ENCODE measurements around the gene GBP6.

GBP6 gene

DNA sequence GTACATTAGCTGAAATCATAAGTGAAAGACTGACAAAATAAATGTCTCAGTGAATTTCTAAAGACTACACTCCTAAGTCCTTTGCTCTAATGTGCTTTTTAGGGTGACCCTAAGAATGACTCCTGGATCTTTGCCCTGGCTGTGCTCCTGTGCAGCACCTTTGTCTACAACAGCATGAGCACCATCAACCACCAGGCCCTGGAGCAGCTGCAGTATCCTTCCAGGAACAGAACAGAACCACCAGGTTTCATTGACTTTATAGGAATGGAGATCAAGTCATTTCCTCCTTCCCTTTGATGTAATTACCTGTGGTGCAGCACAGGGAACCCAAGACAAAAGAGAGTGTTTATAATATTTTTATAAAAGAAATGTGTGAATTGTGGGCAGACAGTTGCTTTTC is 14.1 kb downstream of the GBP6 start:
- no peaks in the 10 kb centered on the region for H3K9me2 ChIP-seq (replicated peaks; ENCODE audit: control insufficient read depth, low read length)
- no peaks in the 10 kb centered on the region for H4K20me1 ChIP-seq (ENCODE audit: control insufficient read depth, insufficient read depth, low read depth, low read length)
- no peaks in the 10 kb centered on the region for H3K9me3 ChIP-seq (ENCODE audit: control insufficient read depth, insufficient read depth, low read length)
- no peak overlapping the region for H3K27ac ChIP-seq (ENCODE audit: low read depth, low read length)
- H3K36me3 ChIP-seq (ENCODE audit: control insufficient read depth, low read length), result no peaks in the 10 kb centered on the region
- no peaks in the 10 kb centered on the region for H3K4me1 ChIP-seq (ENCODE audit: control insufficient read depth, low read length)
- TF ChIP-seq, protein P1, sequence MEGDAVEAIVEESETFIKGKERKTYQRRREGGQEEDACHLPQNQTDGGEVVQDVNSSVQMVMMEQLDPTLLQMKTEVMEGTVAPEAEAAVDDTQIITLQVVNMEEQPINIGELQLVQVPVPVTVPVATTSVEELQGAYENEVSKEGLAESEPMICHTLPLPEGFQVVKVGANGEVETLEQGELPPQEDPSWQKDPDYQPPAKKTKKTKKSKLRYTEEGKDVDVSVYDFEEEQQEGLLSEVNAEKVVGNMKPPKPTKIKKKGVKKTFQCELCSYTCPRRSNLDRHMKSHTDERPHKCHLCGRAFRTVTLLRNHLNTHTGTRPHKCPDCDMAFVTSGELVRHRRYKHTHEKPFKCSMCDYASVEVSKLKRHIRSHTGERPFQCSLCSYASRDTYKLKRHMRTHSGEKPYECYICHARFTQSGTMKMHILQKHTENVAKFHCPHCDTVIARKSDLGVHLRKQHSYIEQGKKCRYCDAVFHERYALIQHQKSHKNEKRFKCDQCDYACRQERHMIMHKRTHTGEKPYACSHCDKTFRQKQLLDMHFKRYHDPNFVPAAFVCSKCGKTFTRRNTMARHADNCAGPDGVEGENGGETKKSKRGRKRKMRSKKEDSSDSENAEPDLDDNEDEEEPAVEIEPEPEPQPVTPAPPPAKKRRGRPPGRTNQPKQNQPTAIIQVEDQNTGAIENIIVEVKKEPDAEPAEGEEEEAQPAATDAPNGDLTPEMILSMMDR (IDR thresholded peaks at IDR 0.05; ENCODE audit: low read depth, low read length, poor library complexity, severe bottlenecking), result no peak
- no peak for TF ChIP-seq EZH2phosphoT487 (IDR thresholded peaks at IDR 0.05; ENCODE audit: borderline replicate concordance, low read length)
- H3K79me2 ChIP-seq (ENCODE audit: control insufficient read depth, low read length), result no peaks in the 10 kb centered on the region
- no peak overlapping the region for H3K4me3 ChIP-seq (ENCODE audit: low read length)
- no peaks in the 10 kb centered on the region for H3F3A ChIP-seq (ENCODE audit: control insufficient read depth, insufficient read depth)
- no peak overlapping the region for H3K4me2 ChIP-seq (ENCODE audit: low read length)
- H3K27me3 ChIP-seq (ENCODE audit: control insufficient read depth, low read length), result no peaks in the 10 kb centered on the region

DNA sequence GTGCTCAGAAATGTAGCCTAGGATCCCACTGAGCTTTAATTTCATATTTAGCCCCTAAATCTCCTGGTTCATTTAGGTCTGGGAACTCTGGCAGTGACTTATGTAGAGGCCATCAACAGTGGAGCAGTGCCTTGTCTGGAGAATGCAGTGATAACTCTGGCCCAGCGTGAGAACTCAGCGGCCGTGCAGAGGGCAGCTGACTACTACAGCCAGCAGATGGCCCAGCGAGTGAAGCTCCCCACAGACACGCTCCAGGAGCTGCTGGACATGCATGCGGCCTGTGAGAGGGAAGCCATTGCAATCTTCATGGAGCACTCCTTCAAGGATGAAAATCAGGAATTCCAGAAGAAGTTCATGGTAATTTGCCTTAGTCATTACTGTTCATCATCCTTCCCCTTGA is 17.8 kb downstream of the GBP6 start:
- Histone ChIP-seq H3K9me3 (ENCODE audit: control insufficient read depth, insufficient read depth, low read length) (no peaks in the 10 kb centered on the region), H3K9me2 (replicated peaks; ENCODE audit: control insufficient read depth, low read length) (no peaks in the 10 kb centered on the region), H3K27me3 (ENCODE audit: control insufficient read depth, low read length) (no peaks in the 10 kb centered on the region), H4K20me1 (ENCODE audit: control insufficient read depth, insufficient read depth, low read depth, low read length) (no peaks in the 10 kb centered on the region), H3K27ac (ENCODE audit: low read depth, low read length) (no peak overlapping the region), H3K4me2 (ENCODE audit: low read length) (no peak overlapping the region), H3K36me3 (ENCODE audit: control insufficient read depth, low read length) (no peaks in the 10 kb centered on the region), H3K4me3 (ENCODE audit: low read length) (no peak overlapping the region), H3F3A (ENCODE audit: control insufficient read depth, insufficient read depth) (no peaks in the 10 kb centered on the region), H3K79me2 (ENCODE audit: control insufficient read depth, low read length) (no peaks in the 10 kb centered on the region), H3K4me1 (ENCODE audit: control insufficient read depth, low read length) (no peaks in the 10 kb centered on the region)
- TF ChIP-seq, protein P1 (IDR thresholded peaks at IDR 0.05; ENCODE audit: low read depth, low read length, poor library complexity, severe bottlenecking), result no peak
- no peak for TF ChIP-seq EZH2phosphoT487 (IDR thresholded peaks at IDR 0.05; ENCODE audit: borderline replicate concordance, low read length)

GRCh38 chr1:89382479-89382878 is 18.6 kb downstream of the GBP6 start:
- Histone ChIP-seq H3K36me3 (ENCODE audit: control insufficient read depth, low read length) (no peaks in the 10 kb centered on the region), H3K79me2 (ENCODE audit: control insufficient read depth, low read length) (no peaks in the 10 kb centered on the region), H3K4me2 (ENCODE audit: low read length) (no peak overlapping the region), H3K27me3 (ENCODE audit: control insufficient read depth, low read length) (no peaks in the 10 kb centered on the region), H3F3A (ENCODE audit: control insufficient read depth, insufficient read depth) (no peaks in the 10 kb centered on the region), H3K4me1 (ENCODE audit: control insufficient read depth, low read length) (no peaks in the 10 kb centered on the region), H3K9me3 (ENCODE audit: control insufficient read depth, insufficient read depth, low read length) (no peaks in the 10 kb centered on the region), H3K9me2 (replicated peaks; ENCODE audit: control insufficient read depth, low read length) (no peaks in the 10 kb centered on the region), H3K27ac (ENCODE audit: low read depth, low read length) (no peak overlapping the region), H4K20me1 (ENCODE audit: control insufficient read depth, insufficient read depth, low read depth, low read length) (no peaks in the 10 kb centered on the region), H3K4me3 (ENCODE audit: low read length) (no peak overlapping the region)
- TF ChIP-seq EZH2phosphoT487 (IDR thresholded peaks at IDR 0.05; ENCODE audit: borderline replicate concordance, low read length), result no peak
- TF ChIP-seq, protein P1 (IDR thresholded peaks at IDR 0.05; ENCODE audit: low read depth, low read length, poor library complexity, severe bottlenecking), result no peak

DNA sequence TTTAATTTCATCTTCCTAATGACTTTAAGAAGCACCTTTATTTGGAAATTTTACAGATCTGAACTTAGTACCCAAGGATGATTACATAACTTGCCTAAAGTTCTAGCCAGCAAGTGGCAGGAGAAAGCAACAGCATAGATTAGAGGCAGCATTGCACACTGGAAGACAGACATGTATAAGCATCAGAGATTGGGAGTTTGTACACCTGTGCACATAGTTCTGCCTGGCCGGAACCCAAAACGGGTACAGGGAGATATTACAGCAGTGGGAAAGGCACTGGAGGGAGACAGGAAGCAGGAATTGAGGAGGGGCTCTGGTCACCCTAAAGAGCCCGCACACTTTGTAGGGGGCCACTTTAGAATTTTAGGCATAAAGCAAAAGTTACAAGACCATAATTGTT is 19.3 kb downstream of the GBP6 start:
- no peak overlapping the region for H3K4me2 ChIP-seq (ENCODE audit: low read length)
- H3K36me3 ChIP-seq (ENCODE audit: control insufficient read depth, low read length), result no peaks in the 10 kb centered on the region
- no peak overlapping the region for H3K27ac ChIP-seq (ENCODE audit: low read depth, low read length)
- no peaks in the 10 kb centered on the region for H3K4me1 ChIP-seq (ENCODE audit: control insufficient read depth, low read length)
- H3K79me2 ChIP-seq (ENCODE audit: control insufficient read depth, low read length), result no peaks in the 10 kb centered on the region
- no peaks in the 10 kb centered on the region for H3K9me3 ChIP-seq (ENCODE audit: control insufficient read depth, insufficient read depth, low read length)
- H4K20me1 ChIP-seq (ENCODE audit: control insufficient read depth, insufficient read depth, low read depth, low read length), result no peaks in the 10 kb centered on the region
- no peaks in the 10 kb centered on the region for H3K9me2 ChIP-seq (replicated peaks; ENCODE audit: control insufficient read depth, low read length)
- no peak overlapping the region for H3K4me3 ChIP-seq (ENCODE audit: low read length)
- no peaks in the 10 kb centered on the region for H3K27me3 ChIP-seq (ENCODE audit: control insufficient read depth, low read length)
- H3F3A ChIP-seq (ENCODE audit: control insufficient read depth, insufficient read depth), result no peaks in the 10 kb centered on the region
- no peak for TF ChIP-seq EZH2phosphoT487 (IDR thresholded peaks at IDR 0.05; ENCODE audit: borderline replicate concordance, low read length)
- TF ChIP-seq, protein P1 (IDR thresholded peaks at IDR 0.05; ENCODE audit: low read depth, low read length, poor library complexity, severe bottlenecking), result no peak
